ENCODE results near the gene GPR156. TPM values are rescaled to one million over a fixed set of nuclear protein-coding genes. Genes with fewer than 3 reads are reported as not detected.
"Not testable (repeated sequence)": the region's sequence is repeated elsewhere in the genome, so short reads cannot be mapped to it uniquely, and the experiment has no call there.

GPR156 gene
- polyA plus RNA-seq, 1 donor = 3.4 TPM

DNA sequence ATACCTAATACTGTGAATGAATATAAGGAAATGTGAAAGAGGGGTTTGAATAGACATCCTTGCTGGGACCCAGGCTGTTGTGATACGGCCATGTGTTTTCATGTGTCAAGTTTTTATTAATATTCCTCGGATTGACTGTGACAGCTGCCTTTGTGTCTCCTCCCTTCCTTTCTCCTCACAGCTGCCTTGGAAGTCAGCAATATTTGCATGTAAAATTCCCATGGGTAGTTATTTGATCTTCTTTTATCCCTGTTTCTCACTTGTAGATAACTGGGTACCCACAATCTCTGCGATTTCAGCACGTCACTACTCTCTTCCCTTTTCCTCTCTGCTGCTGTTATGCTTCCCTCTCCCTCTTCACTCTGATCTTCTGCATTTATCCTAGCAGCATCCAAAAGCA, 9.4 kb downstream of the GPR156 start:
- DNase-seq = no peak

DNA sequence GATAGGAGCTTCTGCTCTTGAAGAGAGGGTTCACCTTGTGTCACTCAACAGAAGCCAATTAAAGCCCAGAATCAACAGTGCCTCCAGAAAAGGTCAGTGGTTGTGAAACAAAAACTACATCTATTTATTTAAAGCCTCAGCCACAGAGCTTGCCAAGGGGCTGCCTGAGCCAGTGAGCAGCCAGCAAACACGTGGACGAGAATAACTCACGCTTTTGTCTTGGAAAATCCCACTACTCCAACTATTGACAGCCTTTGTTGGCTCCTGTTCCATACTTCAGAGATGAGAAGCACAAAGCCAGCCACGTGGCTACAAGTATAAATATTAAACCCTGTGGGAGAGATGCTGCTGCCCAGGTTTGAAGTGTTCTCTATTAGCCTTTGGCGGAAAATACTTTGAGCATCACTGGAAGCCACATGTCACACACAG, 10.3 kb downstream of the GPR156 start:
- DNase-seq = no peak

DNA sequence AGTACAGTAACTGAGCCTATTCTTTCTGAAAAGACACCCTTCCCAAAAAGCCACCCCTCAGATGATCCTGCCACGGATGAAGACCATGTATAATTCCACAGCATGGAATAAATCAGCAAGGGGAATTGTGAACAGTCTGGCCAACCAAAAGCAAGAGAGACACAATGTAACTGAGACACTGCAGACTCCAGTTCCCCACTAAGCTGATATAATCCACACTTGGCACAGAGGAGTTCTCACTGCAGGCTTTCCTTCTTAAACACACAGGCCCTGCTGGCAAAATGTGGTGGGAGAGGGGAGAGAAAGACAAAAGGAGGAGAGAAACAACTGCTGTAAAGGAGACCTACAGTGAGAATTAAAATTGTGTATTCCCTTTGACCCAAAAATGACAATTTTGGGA, 12.7 kb downstream of the GPR156 start:
- no peak for DNase-seq

GRCh38 chr3:120265989-120266388, 19.0 kb downstream of the GPR156 start:
- DNase-seq = no peak

DNA sequence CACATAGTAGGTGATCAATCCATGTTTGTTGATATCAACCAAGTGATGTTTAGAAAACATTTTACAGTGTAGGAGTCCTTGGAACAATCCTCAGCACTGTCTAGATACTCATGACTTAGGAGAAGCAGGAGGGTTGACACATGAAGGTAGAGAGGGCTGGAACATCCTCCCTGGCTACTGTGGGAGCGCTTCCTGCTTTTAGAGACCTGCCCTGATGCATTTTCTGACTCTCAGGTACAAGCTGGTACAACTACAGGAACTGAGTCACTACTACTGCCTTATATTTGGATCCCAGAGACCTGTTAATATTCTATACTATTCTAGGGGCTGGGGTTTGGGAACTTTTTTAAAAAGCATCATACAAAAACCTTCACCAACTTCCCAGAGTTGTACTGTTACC, 20.1 kb downstream of the GPR156 start:
- no peak for DNase-seq

DNA sequence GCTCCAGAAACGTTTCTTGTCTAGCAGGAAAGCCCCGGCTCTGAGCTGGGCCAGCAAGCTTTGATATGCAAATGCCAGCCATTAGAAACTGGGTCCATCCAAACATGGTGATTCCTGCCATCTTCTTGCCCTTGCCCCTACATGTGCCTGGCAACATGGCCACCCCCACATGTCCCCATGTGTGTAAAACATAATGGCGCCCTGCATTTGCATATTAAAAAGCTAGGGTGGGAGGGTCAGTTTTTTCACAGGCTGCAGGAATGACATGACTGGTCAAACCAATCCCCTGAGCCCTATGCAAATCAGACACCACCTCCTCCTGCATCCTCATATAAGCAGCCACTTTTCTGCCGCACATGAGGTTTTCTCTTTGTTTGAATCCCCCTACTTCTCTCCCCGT, 21.2 kb downstream of the GPR156 start:
- no peak for DNase-seq

DNA sequence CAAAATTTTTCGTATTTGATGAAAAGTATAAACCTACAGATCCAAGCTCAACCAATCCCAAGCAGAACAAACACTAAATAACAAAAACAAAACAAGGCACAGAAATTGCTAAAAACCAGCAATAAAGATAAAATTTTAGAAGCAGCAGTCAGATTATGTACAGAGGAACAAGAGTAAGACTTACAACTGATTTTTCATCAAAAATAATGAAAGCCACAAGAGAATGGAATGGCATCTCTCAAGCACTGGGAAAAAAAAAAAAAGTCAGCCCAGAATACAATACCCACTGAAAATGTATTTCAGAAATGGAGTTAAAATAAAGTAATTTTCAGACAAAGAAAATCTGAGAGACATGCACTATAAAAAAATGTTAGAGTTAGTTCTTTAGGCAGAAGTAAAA, 27.0 kb downstream of the GPR156 start:
- DNase-seq = no peak

GRCh38 chr3:120245386-120245785, 39.6 kb downstream of the GPR156 start:
- no peak for DNase-seq

- peak; percentile 33 for DNase-seq
These were observed 40.2 kb downstream of the GPR156 start for GRCh38 chr3:120244834-120245225.

DNA sequence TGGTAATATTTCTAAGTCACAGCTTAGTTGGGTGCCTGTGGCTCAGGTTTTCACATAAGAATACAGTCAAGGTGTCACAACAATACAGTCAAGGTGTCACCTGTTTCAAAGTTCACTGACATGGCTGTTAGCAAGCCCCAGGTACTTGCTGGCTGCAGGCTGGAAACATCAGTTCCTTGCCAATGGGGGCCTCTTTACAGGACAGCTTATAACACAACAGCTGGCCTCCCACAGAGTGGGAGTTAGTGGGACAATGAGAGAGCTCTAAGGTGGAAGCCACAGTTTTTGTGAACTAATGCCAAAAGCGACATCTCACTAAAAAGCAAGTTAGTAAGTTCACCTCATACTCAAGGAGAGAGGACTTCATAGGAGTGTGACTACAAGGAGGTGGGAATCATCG, 45.4 kb downstream of the GPR156 start:
- no peak for DNase-seq

GRCh38 chr3:120227710-120228347, 57.2 kb downstream of the GPR156 start:
- no peak for DNase-seq

DNA sequence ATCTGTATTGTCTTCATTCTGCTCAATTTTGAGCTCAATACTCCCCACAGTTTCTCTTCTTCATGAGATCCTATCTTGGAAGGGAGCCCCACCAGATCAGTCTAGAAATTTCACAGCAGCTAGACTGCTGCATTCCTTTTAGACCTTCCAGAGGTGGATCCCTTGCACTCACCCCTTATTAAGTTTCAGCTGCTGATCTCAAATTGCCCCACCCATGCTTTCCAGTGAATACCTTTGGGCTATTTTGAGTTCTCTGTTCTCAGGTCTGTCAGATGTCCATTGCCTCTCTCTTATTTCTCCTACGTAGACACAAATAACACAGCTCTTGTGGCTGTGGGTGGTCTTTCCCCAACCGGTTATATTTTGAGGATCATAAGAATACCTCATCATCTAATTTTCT, 60.8 kb downstream of the GPR156 start:
- no peak for DNase-seq

GRCh38 chr3:120218981-120219380, 66.0 kb downstream of the GPR156 start:
- DNase-seq = no peak

DNA sequence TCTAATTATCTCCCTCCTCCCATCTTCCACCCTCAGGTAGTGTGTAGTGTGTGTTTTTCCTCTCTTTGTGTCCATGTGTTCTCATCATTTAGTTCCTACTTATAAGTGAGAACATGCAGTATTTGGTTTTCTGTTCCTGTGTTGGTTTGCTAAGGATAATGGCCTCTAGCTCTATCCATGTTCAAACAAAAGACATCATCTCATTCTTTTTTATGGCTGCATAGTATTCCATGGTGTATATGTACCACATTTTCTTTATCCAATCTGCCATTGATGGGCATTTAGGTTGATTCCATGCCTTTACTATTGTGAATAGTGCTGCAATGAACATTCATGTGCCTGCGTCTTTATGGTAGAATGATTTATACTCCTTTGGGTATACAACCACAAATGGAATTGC, 68.4 kb downstream of the GPR156 start:
- DNase-seq = not testable (repeated sequence)

- DNase-seq = no peak
These were observed 70.8 kb downstream of the GPR156 start for GRCh38 chr3:120214176-120214575.

GRCh38 chr3:120212505-120212904, 72.5 kb downstream of the GPR156 start:
- no peak for DNase-seq

- DNase-seq = no peak
These were observed 75.6 kb downstream of the GPR156 start for GRCh38 chr3:120209425-120209824.

- no peak for DNase-seq
These were observed 80.7 kb downstream of the GPR156 start for GRCh38 chr3:120204338-120204737.

DNA sequence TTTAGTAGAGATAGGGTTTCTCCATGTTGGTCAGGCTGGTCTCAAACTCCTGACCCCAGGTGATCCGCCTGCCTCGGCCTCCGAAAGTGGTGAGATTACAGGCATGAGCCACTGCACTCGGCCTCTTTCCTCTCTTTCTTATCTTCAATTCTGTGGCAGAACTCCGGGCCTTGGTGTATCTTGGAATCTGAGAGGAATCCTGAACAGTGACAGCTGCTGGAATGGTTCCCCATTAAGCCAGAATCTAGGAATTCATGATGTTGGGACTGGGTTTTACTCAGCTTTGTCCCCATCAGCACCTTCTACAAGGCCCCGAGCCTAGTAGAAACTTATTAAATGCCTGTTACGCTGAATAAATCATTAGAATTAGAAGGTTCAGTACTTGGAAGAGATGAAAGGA, 81.4 kb downstream of the GPR156 start:
- DNase-seq = no peak

DNA sequence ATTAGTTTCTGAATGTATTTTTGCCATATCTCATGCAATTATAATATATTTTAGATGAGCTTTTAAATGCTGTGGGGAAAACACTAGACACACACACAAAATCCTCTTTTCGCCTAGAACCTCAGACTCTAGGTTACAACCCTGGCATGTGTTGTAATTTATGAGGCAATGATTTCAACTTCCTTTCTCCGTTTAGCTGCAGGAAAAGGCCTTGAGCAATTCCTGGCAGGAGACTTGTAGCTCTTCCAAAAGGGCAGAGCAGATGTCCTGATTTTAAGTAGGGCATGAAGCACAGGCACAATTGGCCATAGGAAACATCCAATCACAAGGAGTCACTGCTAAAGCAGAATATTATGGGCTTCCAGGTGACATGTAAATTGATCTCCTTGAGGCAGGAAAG, 82.0 kb downstream of the GPR156 start:
- peak; percentile 53 for DNase-seq

DNA sequence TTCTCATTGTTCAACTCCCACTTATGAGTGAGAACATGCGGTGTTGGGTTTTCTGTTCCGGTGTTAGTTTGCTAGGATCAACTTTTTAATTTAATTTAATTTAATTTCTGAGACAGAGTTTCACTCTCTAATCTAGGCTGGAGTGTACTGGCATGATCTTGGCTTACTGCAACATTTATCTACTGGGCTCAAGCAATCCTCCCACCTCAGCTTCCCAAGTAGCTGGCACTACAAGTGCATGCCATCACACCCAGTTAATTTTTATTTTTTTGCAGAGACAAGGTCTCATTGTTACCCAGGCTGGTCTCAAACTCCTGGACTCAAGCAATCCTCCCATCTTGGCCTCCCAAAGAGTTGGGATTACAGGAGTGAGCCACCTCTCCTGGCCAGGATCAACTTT, 82.7 kb downstream of the GPR156 start:
- no peak for DNase-seq

DNA sequence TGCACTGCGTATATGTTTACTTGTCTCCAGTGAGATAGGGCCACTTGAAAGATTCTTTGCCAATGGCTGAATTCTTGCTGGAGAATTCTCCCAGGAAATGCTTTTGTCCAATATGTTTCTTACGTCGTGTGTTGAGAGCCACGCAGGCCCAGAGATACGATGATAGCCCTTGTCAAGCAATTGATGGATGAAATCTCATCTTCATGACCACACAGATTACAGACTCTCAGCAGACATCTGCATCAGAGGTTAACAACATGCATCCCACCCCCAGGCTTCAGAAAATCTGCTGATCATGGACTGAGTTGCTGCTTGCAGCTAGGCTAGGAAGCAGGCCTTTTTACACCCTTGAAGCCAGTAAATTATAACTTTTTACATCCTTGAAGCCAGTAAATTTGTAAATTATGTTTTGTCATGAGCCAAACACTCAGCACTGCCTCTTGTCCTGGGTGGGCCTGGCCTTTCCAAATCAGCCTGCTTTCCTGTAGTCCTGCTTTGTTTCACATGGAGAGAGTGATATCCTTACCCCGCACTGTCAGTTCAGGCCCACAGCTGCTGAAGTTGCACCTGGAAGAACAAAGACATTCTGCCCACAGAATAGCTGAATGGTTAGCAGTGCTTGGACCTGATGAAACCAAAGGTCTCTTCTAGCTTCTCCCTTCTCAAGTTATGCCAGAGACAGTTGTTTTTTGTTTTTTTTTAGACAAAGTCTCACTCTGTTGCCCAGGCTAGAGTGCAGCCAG, 84.4 kb downstream of the GPR156 start:
- no peak for DNase-seq

DNA sequence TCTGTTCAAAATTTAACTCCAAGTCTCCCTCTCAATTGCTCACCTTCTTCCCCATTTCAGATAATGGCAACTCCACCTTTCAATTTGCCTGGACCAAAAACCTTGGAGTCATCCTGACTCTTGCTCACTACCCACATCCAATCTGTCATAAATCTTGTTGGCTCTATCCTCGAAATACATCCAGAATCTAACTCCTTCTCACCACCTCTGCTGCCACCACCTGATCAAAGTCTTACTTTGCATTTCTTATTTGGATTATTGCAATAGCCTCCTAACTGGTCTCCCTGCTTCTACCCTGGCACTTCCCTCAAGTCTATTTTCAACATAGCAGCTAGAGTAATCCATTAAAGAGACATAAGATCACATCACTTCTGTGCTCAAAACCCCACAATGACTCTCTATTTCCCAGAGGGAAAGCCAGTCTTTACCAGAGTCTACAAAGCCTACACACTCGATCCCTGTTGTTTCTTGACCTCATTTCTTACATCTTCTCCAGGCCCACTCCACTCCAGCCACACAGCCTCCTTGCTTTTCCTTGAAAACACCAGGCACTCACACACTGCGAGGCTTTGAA, 86.6 kb downstream of the GPR156 start:
- DNase-seq = no peak

GRCh38 chr3:120196812-120197211, 88.2 kb downstream of the GPR156 start:
- no peak for DNase-seq

Measured in left kidney (tissue), 2 donors.